ENCODE data around the gene USP17L11.
"Not testable (repeated sequence)": the region's sequence is repeated elsewhere in the genome, so short reads cannot be mapped to it uniquely, and the experiment has no call there.

The USP17L11 gene, protein sequence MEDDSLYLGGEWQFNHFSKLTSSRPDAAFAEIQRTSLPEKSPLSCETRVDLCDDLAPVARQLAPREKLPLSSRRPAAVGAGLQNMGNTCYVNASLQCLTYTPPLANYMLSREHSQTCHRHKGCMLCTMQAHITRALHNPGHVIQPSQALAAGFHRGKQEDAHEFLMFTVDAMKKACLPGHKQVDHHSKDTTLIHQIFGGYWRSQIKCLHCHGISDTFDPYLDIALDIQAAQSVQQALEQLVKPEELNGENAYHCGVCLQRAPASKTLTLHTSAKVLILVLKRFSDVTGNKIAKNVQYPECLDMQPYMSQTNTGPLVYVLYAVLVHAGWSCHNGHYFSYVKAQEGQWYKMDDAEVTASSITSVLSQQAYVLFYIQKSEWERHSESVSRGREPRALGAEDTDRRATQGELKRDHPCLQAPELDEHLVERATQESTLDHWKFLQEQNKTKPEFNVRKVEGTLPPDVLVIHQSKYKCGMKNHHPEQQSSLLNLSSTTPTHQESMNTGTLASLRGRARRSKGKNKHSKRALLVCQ

DNA sequence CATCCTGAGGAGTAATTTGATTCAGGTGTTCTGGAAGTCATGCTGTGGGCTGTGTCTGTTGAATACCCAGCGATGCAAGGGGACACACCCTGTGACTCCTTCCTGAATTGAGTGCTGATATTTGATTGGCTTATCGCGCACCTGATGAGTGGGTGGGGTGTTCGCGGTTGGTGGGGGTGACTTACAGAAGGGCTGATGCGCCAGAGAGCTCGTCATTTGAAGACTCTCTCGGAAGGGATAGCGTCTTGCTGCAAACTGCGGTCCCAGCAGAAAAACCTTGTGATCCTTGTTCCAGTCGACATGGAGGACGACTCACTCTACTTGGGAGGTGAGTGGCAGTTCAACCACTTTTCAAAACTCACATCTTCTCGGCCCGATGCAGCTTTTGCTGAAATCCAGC, at the start of gene USP17L11:
Gene USP17L11 (plus strand): TSS at position 301 of the 400 bp plus-strand sequence. CDS start 0 bp downstream, at position 301.
- DNase-seq: not testable (repeated sequence)

DNA sequence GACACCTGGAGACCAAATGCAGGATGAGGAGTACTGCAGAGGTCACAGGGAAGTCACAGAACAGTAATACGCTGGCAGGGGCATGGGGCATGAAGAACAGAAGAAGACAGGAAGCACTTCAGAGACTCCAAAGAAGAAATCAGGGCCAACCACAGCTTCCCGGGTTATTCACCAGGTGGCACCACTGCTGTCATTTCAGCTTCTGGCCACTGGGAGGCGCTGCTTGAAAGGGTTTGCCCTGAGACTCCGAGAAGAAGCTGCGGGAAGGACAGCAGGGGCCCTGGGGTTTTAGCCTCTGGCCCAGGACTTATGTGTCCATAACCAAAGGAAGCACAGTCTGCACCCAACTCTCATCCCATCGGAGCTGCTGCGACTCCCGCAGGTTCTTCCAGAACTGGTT, 49.2 kb upstream of the USP17L11 start:
- not testable (repeated sequence) for DNase-seq

DNA sequence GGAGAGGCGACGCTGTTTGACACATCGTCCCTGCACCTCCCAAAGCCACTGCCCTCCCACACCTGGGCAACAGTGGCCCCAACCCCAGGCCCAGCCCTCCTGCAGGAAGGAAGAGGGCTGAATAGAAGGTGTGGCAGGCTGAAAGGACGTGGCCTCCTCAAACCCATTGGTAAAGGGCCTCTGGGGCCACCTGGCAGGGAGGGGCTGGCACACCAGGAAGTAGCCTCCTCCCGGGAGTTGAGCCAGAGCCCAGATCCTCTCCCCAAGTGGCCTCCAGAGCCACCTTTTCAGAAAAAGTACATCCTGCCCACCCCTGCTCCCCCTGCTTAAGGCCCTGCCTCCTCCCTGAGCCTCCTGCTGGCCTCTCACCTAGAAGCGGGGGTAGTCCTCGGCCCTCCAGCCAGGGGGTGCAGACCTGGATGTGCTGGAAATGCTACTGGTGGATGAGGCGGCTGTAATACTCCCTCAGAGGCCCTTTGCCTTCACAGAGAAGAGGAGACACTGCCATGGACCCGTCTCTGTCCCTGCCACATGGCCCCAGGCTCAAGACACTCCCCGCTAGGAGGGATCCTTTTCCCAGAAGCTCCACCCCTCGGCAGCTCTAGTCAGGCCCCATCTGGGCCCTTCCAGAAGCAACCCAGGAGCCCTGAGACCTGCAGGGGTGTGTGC, 45.3 kb upstream of the USP17L11 start, which contains the start of gene FAM90A26:
Gene FAM90A26 (plus strand): TSS at position 619 of the 669 bp plus-strand sequence. CDS start 2,764 bp downstream, outside the sequence.
- not testable (repeated sequence) for DNase-seq

DNA sequence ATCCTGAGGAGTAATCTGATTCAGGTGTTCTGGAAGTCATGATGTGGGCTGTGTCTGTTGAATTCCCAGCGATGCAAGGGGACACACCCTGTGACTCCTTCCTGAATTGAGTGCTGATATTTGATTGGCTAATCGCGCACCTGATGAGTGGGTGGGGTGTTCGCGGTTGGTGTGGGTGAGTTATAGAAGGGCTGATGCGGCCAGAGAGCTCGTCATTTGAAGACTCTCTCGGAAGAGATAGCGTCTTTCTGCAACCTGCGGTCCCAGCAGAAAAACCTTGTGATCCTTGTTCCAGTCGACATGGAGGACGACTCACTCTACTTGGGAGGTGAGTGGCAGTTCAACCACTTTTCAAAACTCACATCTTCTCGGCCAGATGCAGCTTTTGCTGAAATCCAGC, 4.8 kb upstream of the USP17L11 start, which contains the start of gene USP17L10:
Gene USP17L10 (plus strand): TSS at position 301 of the 400 bp plus-strand sequence. CDS start 0 bp downstream, at position 301.
- DNase-seq: not testable (repeated sequence)

DNA sequence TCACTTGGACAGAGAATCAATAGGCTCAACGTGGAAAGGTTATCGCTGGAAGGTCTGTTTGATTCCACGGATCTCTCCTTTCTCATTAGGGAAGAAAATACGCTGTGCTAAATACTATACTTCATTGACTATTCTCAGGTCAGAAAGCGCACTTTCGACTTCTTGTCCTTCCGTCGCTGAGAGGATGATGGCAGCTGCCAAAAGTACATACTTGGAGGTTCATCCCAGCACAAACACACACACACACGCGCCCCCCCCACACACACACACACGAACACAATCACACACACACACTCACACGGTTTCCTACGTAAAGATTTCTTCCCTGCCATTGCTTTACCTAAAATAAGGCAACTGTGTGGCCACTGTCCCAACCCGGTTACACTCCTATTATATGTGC, 504 bp upstream of the USP17L11 start:
- DNase-seq: not testable (repeated sequence)

DNA sequence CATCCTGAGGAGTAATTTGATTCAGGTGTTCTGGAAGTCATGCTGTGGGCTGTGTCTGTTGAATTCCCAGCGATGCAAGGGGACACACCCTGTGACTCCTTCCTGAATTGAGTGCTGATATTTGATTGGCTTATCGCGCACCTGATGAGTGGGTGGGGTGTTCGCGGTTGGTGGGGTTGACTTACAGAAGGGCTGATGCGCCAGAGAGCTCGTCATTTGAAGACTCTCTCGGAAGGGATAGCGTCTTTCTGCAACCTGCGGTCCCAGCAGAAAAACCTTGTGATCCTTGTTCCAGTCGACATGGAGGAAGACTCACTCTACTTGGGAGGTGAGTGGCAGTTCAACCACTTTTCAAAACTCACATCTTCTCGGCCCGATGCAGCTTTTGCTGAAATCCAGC, 4.6 kb downstream of the USP17L11 start, which contains the start of gene USP17L12:
Gene USP17L12 (plus strand): TSS at position 301 of the 400 bp plus-strand sequence. CDS start 0 bp downstream, at position 301.
- not testable (repeated sequence) for DNase-seq

DNA sequence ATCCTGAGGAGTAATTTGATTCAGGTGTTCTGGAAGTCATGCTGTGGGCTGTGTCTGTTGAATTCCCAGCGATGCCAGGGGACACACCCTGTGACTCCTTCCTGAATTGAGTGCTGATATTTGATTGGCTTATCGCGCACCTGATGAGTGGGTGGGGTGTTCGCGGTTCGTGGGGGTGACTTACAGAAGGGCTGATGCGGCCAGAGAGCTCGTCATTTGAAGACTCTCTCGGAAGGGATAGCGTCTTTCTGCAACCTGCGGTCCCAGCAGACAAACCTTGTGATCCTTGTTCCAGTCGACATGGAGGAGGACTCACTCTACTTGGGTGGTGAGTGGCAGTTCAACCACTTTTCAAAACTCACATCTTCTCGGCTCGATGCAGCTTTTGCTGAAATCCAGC, 9.4 kb downstream of the USP17L11 start, which contains the start of gene USP17L13:
Gene USP17L13 (plus strand): TSS at position 301 of the 400 bp plus-strand sequence. CDS start 0 bp downstream, at position 301.
- DNase-seq: not testable (repeated sequence)

DNA sequence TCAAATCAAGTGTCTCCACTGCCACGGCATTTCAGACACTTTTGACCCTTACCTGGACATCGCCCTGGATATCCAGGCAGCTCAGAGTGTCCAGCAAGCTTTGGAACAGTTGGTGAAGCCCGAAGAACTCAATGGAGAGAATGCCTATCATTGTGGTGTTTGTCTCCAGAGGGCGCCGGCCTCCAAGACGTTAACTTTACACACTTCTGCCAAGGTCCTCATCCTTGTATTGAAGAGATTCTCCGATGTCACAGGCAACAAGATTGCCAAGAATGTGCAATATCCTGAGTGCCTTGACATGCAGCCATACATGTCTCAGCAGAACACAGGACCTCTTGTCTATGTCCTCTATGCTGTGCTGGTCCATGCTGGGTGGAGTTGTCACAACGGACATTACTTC, 15.0 kb downstream of the USP17L11 start:
- not testable (repeated sequence) for DNase-seq

DNA sequence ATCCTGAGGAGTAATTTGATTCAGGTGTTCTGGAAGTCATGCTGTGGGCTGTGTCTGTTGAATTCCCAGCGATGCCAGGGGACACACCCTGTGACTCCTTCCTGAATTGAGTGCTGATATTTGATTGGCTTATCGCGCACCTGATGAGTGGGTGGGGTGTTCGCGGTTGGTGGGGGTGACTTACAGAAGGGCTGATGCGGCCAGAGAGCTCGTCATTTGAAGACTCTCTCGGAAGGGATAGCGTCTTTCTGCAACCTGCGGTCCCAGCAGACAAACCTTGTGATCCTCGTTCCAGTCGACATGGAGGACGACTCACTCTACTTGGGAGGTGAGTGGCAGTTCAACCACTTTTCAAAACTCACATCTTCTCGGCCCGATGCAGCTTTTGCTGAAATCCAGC, 18.9 kb downstream of the USP17L11 start, which contains the start of gene USP17L15:
Gene USP17L15 (plus strand): TSS at position 301 of the 400 bp plus-strand sequence. CDS start 0 bp downstream, at position 301.
- not testable (repeated sequence) for DNase-seq

DNA sequence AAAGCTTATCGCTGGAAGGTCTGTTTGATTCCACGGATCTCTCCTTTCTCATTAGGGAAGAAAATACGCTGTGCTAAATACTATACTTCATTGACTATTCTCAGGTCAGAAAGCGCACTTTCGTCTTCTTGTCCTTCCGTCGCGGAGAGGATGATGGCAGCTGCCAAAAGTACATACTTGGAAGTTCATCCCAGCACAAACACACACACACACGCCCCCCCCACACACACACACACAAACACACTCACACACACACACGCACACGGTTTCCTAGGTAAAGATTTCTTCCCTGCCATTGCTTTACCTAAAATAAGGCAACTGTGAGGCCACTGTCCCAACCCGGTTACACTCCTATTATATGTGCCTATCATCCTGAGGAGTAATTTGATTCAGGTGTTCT, 23.3 kb downstream of the USP17L11 start:
- not testable (repeated sequence) for DNase-seq

DNA sequence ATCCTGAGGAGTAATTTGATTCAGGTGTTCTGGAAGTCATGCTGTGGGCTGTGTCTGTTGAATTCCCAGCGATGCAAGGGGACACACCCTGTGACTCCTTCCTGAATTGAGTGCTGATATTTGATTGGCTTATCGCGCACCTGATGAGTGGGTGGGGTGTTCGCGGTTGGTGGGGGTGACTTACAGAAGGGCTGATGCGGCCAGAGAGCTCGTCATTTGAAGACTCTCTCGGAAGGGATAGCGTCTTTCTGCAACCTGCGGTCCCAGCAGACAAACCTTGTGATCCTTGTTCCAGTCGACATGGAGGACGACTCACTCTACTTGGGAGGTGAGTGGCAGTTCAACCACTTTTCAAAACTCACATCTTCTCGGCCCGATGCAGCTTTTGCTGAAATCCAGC, 28.4 kb downstream of the USP17L11 start, which contains the start of gene USP17L17:
Gene USP17L17 (plus strand): TSS at position 301 of the 400 bp plus-strand sequence. CDS start 0 bp downstream, at position 301.
- not testable (repeated sequence) for DNase-seq

DNA sequence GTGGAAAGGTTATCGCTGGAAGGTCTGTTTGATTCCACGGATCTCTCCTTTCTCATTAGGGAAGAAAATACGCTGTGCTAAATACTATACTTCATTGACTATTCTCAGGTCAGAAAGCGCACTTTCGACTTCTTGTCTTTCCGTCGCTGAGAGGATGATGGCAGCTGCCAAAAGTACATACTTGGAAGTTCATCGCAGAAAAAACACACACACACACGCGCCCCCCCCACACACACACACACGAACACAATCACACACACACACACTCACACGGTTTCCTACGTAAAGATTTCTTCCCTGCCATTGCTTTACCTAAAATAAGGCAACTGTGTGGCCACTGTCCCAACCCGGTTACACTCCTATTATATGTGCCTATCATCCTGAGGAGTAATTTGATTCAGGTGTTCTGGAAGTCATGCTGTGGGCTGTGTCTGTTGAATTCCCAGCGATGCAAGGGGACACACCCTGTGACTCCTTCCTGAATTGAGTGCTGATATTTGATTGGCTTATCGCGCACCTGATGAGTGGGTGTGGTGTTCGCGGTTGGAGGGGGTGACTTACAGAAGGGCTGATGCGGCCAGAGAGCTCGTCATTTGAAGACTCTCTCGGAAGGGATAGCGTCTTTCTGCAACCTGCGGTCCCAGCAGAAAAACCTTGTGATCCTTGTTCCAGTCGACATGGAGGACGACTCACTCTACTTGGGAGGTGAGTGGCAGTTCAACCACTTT, 32.9 kb downstream of the USP17L11 start, which contains the start of gene USP17L18:
Gene USP17L18 (plus strand): TSS at position 678 of the 728 bp plus-strand sequence. CDS start 0 bp downstream, at position 678.
- not testable (repeated sequence) for DNase-seq

DNA sequence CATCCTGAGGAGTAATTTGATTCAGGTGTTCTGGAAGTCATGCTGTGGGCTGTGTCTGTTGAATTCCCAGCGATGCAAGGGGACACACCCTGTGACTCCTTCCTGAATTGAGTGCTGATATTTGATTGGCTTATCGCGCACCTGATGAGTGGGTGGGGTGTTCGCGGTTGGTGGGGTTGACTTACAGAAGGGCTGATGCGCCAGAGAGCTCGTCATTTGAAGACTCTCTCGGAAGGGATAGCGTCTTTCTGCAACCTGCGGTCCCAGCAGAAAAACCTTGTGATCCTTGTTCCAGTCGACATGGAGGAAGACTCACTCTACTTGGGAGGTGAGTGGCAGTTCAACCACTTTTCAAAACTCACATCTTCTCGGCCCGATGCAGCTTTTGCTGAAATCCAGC, 37.9 kb downstream of the USP17L11 start, which contains the start of gene USP17L19:
Gene USP17L19 (plus strand): TSS at position 301 of the 400 bp plus-strand sequence. CDS start 0 bp downstream, at position 301.
- DNase-seq: not testable (repeated sequence)

DNA sequence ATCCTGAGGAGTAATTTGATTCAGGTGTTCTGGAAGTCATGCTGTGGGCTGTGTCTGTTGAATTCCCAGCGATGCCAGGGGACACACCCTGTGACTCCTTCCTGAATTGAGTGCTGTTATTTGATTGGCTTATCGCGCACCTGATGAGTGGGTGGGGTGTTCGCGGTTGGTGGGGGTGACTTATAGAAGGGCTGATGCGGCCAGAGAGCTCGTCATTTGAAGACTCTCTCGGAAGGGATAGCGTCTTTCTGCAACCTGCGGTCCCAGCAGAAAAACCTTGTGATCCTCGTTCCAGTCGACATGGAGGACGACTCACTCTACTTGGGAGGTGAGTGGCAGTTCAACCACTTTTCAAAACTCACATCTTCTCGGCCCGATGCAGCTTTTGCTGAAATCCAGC, 42.6 kb downstream of the USP17L11 start, which contains the start of gene USP17L20:
Gene USP17L20 (plus strand): TSS at position 301 of the 400 bp plus-strand sequence. CDS start 0 bp downstream, at position 301.
- not testable (repeated sequence) for DNase-seq

DNA sequence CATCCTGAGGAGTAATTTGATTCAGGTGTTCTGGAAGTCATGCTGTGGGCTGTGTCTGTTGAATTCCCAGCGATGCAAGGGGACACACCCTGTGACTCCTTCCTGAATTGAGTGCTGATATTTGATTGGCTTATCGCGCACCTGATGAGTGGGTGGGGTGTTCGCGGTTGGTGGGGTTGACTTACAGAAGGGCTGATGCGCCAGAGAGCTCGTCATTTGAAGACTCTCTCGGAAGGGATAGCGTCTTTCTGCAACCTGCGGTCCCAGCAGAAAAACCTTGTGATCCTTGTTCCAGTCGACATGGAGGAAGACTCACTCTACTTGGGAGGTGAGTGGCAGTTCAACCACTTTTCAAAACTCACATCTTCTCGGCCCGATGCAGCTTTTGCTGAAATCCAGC, 47.4 kb downstream of the USP17L11 start, which contains the start of gene USP17L21:
Gene USP17L21 (plus strand): TSS at position 301 of the 400 bp plus-strand sequence. CDS start 0 bp downstream, at position 301.
- DNase-seq: not testable (repeated sequence)
